Measurements from ENCODE around the gene ADAM33.

Gene ADAM33

GRCh38 chr20:3681931-3682781 lies at the start of gene ADAM33:
ADAM33 (minus strand) TSS chr20:3682010; CDS start chr20:3682004, 6 bp downstream.
- DNase-seq (ENCODE audit: low read depth in 2 of 2): no peak

- no peak for DNase-seq (ENCODE audit: low read depth in 2 of 2)
Observed at GRCh38 chr20:3730803-3731672, 49.2 kb upstream of the ADAM33 start.

GRCh38 chr20:3729811-3730540 lies 48.2 kb upstream of the ADAM33 start:
- DNase-seq (ENCODE audit: low read depth in 2 of 2): no peak

GRCh38 chr20:3729378-3729777 lies 47.6 kb upstream of the ADAM33 start:
- DNase-seq (ENCODE audit: low read depth in 2 of 2): no peak

GRCh38 chr20:3728876-3729275 lies 47.1 kb upstream of the ADAM33 start:
- DNase-seq (ENCODE audit: low read depth in 2 of 2): no peak

- DNase-seq (ENCODE audit: low read depth in 2 of 2): no peak
Observed at GRCh38 chr20:3728354-3728753, 46.5 kb upstream of the ADAM33 start.

GRCh38 chr20:3727401-3728021 lies 45.7 kb upstream of the ADAM33 start:
- no peak for DNase-seq (ENCODE audit: low read depth in 2 of 2)

- no peak for DNase-seq (ENCODE audit: low read depth in 2 of 2)
Observed at GRCh38 chr20:3724356-3724755, 42.5 kb upstream of the ADAM33 start.

GRCh38 chr20:3723284-3723683 lies 41.5 kb upstream of the ADAM33 start:
- no peak for DNase-seq (ENCODE audit: low read depth in 2 of 2)

- DNase-seq (ENCODE audit: low read depth in 2 of 2): no peak
Observed at GRCh38 chr20:3721912-3722311, 40.1 kb upstream of the ADAM33 start.

- DNase-seq (ENCODE audit: low read depth in 2 of 2): no peak
Observed at GRCh38 chr20:3720626-3721025, 38.8 kb upstream of the ADAM33 start.

- no peak for DNase-seq (ENCODE audit: low read depth in 2 of 2)
Observed at GRCh38 chr20:3720068-3720467, 38.3 kb upstream of the ADAM33 start.

- DNase-seq (ENCODE audit: low read depth in 2 of 2): no peak
Observed at GRCh38 chr20:3719046-3719445, 37.2 kb upstream of the ADAM33 start.

GRCh38 chr20:3716195-3716834 lies 34.5 kb upstream of the ADAM33 start:
- peak in 1 of 2 donors; percentile 6 for DNase-seq (ENCODE audit: low read depth in 2 of 2)

- no peak for DNase-seq (ENCODE audit: low read depth in 2 of 2)
Observed at GRCh38 chr20:3714092-3714491, 32.3 kb upstream of the ADAM33 start.

GRCh38 chr20:3712279-3712873 lies 30.6 kb upstream of the ADAM33 start, which contains the start of gene SIGLEC1:
SIGLEC1 (minus strand) TSS chr20:3712600; CDS start chr20:3707128, 5,472 bp downstream.
- no peak for DNase-seq (ENCODE audit: low read depth in 2 of 2)

GRCh38 chr20:3711484-3711941 lies 29.7 kb upstream of the ADAM33 start:
- DNase-seq (ENCODE audit: low read depth in 2 of 2): no peak

GRCh38 chr20:3710703-3711483 lies 29.1 kb upstream of the ADAM33 start:
- DNase-seq (ENCODE audit: low read depth in 2 of 2): peak; percentile 64 to 73

GRCh38 chr20:3710011-3710466 lies 28.2 kb upstream of the ADAM33 start:
- DNase-seq (ENCODE audit: low read depth in 2 of 2): no peak

- no peak for DNase-seq (ENCODE audit: low read depth in 2 of 2)
Observed at GRCh38 chr20:3707508-3707899, 25.7 kb upstream of the ADAM33 start.
